Measurements from ENCODE around the gene POLD4. TPM values are rescaled to one million over a fixed set of nuclear protein-coding genes. Genes with fewer than 3 reads are reported as not detected.

Gene POLD4
- polyA plus RNA-seq, 1 experiment = 119 TPM

DNA sequence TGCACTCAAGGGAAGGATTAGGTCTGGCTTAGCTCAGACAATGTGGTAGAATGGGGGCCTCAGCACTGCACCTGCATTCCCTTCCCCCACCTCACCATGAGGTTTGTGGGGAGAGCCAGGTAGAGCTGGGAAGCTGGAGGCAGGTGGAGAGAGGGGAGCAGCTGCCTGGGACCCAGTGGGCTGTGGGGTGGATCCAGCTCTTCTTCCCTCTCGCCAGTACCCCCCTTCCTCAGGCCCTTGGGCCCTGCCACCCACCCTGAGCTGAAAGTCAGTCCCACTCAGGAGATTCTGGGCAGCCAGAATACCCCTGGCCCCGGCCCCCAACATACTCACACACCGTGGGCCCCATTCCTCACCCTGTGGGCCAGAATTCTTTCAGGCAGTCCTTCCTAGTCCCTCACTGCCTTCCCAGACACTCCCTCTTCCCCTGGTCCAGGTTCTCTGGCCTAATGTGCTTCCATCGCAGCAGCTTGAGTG is 3.1 kb upstream of the POLD4 start:
- no peak for TF ChIP-seq CTCF (IDR thresholded peaks at IDR 0.05; ENCODE audit: insufficient read depth, low read depth, low read length)
- no peaks in the 10 kb centered on the region for H3K36me3 ChIP-seq (ENCODE audit: control insufficient read depth, insufficient read depth, low read length)
- no peaks in the 10 kb centered on the region for H3K27me3 ChIP-seq (ENCODE audit: control insufficient read depth, insufficient read depth, low read length)
- DNase-seq (ENCODE audit: low read depth) = no peak
- no peak overlapping the region for H3K4me3 ChIP-seq (ENCODE audit: low read depth, low read length)
- CTCF ChIA-PET = interaction anchor here (0.8 to 20.3 kb wide), 7 partner anchors 10 to 145 kb away, joined by 3 to 892 read pairs (median 5); partner anchors contain the start of genes CLCF1, PPP1CA and RAD9A
- POLR2A ChIA-PET = no interaction called here

DNA sequence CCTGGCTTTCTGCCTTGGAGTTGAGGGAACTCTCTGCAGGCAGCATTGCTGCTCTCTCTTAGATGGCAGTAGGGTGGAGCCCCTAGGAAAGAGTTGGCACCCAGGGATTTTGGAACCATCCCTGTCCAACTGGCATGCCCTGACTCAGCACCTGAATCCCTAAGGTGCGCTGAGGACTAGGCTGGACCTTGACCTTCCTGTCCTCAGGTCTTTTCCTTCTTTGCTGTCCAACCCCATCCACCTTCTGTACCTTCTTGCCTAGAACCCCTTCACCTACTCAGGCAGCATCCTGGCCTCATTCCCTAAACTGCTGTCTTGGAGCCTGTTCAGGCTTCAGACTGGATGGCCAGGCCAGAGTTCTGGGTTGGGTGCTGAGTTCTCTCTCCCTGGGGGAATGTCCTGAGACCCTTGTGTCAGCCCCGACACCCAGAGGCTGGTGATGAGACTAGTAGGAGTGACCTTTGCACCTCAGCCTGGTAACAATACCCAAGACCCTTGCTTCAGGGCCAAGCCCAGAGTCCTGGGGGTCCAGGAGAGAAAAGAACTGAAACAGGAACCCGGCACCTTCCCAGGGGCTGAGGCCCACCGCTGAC is 2.5 kb upstream of the POLD4 start:
- Histone ChIP-seq H3K36me3 (ENCODE audit: control insufficient read depth, insufficient read depth, low read length) (no peaks in the 10 kb centered on the region), H3K4me3 (ENCODE audit: low read depth, low read length) (no peak overlapping the region), H3K27me3 (ENCODE audit: control insufficient read depth, insufficient read depth, low read length) (no peaks in the 10 kb centered on the region)
- TF ChIP-seq CTCF (IDR thresholded peaks at IDR 0.05; ENCODE audit: insufficient read depth, low read depth, low read length) = no peak
- ChIA-PET CTCF (interaction anchor here (0.8 to 20.3 kb wide), 7 partner anchors 9 to 46 kb away, joined by 3 to 892 read pairs (median 12); partner anchors contain the start of genes CLCF1, PPP1CA and RAD9A), POLR2A (no interaction called here)
- no peak for DNase-seq (ENCODE audit: low read depth)

DNA sequence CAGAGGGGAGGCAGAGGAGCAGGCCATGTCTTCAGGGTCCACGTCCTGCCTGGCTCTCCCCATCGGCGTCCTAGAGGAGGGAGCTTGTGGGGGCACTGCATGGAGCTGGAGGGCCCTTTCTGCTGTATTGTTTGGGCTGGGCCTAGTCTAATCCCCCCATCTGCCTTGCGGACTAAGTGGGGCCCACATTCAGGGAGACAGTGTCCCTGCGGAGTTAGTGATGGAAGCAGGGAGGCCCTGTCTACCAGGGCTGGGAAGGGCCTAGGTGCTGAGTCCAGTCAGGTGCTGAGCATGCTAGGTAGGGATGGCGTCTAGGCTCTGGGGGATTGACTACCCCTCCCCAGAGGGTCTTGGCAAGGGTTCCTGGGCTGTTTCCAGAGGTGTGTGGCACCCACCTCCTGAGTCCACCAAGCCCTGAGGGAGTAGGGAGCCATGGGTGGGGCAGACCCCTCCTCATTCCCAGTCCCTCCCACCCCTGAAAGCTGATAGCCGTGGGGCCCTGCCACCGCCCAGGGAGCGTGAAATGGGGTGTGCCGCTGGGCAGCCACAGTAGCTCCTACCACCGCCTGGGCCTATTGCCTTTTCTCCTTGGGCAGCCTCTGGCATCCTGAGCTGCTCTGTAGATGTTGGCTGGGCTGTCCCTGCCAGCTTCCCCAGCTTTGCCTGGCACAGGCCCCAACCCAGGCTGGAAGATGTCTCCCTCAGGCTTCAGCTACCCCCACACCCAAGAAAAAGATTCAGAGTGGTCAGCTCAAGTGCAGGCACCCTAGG is 1.9 kb upstream of the POLD4 start:
- ChIA-PET POLR2A (no interaction called here), CTCF (interaction anchor here (2.0 to 20.3 kb wide), 4 partner anchors 9 to 43 kb away, joined by 5 to 892 read pairs (median 20); partner anchors contain the start of genes CLCF1 and RAD9A)
- Histone ChIP-seq H3K27me3 (ENCODE audit: control insufficient read depth, insufficient read depth, low read length) (no peaks in the 10 kb centered on the region), H3K36me3 (ENCODE audit: control insufficient read depth, insufficient read depth, low read length) (no peaks in the 10 kb centered on the region), H3K4me3 (ENCODE audit: low read depth, low read length) (no peak overlapping the region)
- no peak for TF ChIP-seq CTCF (IDR thresholded peaks at IDR 0.05; ENCODE audit: insufficient read depth, low read depth, low read length)
- DNase-seq (ENCODE audit: low read depth) = no peak

DNA sequence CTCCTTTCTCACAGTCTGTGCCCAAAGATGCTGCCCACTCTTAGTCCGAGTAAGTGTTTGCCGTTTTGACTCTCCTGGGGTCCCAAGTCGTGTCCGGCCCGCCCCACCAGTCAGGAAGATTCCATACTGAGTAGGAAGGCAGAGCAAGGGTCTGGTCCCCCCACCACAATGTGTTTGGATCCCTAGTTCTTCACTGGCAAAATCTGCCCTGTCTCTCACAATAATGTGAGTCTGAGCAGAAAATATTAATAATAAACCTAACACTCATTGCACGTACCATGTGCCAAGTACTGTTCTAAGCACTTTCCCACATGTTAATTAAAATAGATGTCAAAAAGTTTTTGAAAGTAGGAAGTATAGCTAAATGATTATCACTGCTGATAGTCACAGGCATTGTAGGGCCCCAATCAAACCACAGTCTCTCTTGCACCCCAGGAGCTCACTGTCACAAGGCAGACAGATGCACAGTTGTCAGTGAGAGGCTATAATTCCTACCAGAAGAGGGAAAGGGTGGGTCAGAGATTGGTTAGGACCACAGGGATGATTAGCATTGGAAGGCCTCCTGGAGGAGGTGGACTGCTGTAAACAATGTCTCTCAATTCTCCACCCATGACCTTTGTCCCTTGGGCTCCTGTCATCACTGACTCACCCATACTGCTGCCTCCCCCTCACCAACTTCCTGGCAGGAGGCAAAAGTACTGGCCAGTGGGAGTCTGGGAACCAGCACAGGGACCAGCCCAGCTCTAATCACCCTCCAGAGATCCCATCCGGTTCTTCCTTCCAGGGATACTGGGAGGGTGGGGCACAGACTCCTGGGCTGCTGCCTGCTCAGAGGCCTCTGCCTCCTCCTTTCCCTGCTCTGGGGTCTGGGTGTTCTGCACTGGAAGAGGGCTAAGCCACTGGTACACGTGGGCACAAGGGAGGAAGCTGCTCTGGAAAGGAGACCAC is 1.0 kb upstream of the POLD4 start:
- no peaks in the 10 kb centered on the region for H3K27me3 ChIP-seq (ENCODE audit: control insufficient read depth, insufficient read depth, low read length)
- peak; percentile 47 for TF ChIP-seq CTCF (IDR thresholded peaks at IDR 0.05; ENCODE audit: insufficient read depth, low read depth, low read length)
- CTCF ChIA-PET = interaction anchor here (0.5 to 20.3 kb wide), 9 partner anchors 8 to 44 kb away, joined by 3 to 892 read pairs (median 5); partner anchors contain the start of genes CLCF1 and RAD9A
- peak overlapping the region; percentile 78 for H3K4me3 ChIP-seq (ENCODE audit: low read depth, low read length)
- POLR2A ChIA-PET = interaction anchor here (0.6 kb wide), 2 partner anchors 20 to 28 kb away, joined by 3 to 13 read pairs; no protein-coding TSS in a partner anchor
- no peaks in the 10 kb centered on the region for H3K36me3 ChIP-seq (ENCODE audit: control insufficient read depth, insufficient read depth, low read length)
- DNase-seq (ENCODE audit: low read depth) = peak; percentile 86

All from BJ (cell line).